H9 (cell line): ENCODE results near the gene PBX4. TPM values are rescaled to one million over a fixed set of nuclear protein-coding genes. Genes with fewer than 3 reads are reported as not detected.

Experiments
- DNase-seq: peaks from one replicate; pipeline ENCODE4 v3.0.0-alpha.2; 2017
- H2AFZ ChIP-seq: one replicate; pipeline ENCODE4 v1.6.1; 2013; ENCODE audit warnings: mild to moderate bottlenecking, low read length, control low read depth, moderate library complexity
- H2AK5ac ChIP-seq: 2 replicates; pipeline ENCODE4 v1.6.1; 2013; ENCODE audit warnings: low read length, control low read depth, mixed read lengths; ENCODE audit not compliant: insufficient read length
- H2BK120ac ChIP-seq: one replicate; pipeline ENCODE4 v1.6.1; 2013; ENCODE audit warnings: low read depth, mild to moderate bottlenecking, low read length, control low read depth, inconsistent platforms; ENCODE audit not compliant: poor library complexity, severe bottlenecking
- H2BK12ac ChIP-seq: 2 replicates; pipeline ENCODE4 v1.6.1; 2013; ENCODE audit warnings: low read length, control low read depth, mixed read lengths, low read depth; ENCODE audit not compliant: insufficient read length
- H2BK15ac ChIP-seq: 2 replicates; pipeline ENCODE4 v1.6.1; 2013; ENCODE audit warnings: low read depth, low read length, control low read depth
- H2BK20ac ChIP-seq: one replicate; pipeline ENCODE4 v1.6.1; 2013; ENCODE audit warnings: low read depth, mild to moderate bottlenecking, low read length, control low read depth, inconsistent platforms; ENCODE audit not compliant: poor library complexity, severe bottlenecking
- H2BK5ac ChIP-seq: 2 replicates; pipeline ENCODE4 v1.6.1; 2013; ENCODE audit warnings: low read length, control low read depth, mixed read lengths; ENCODE audit not compliant: insufficient read length
- H3K14ac ChIP-seq: 2 replicates; pipeline ENCODE4 v1.6.1; 2013; ENCODE audit warnings: low read length, control low read depth; ENCODE audit not compliant: insufficient read depth
- H3K18ac ChIP-seq: 2 replicates; pipeline ENCODE4 v1.6.1; 2013; ENCODE audit warnings: low read depth, mild to moderate bottlenecking, mixed read lengths, low read length, control low read depth; ENCODE audit not compliant: insufficient read length
- H3K23ac ChIP-seq: 2 replicates; pipeline ENCODE4 v1.6.1; 2013; ENCODE audit warnings: low read length, control low read depth, mixed read lengths, low read depth; ENCODE audit not compliant: insufficient read length
- H3K23me2 ChIP-seq: 2 replicates; pipeline ENCODE4 v1.6.1; 2013; ENCODE audit warnings: low read depth, mild to moderate bottlenecking, mixed read lengths, low read length, control low read depth; ENCODE audit not compliant: insufficient read length, poor library complexity, severe bottlenecking
- H3K27ac ChIP-seq: 2 replicates; pipeline ENCODE4 v1.5.1; 2013; ENCODE audit warnings: low read length, control low read depth, mixed read lengths, low read depth; ENCODE audit not compliant: insufficient read length
- H3K27me3 ChIP-seq: 2 replicates; pipeline ENCODE4 v1.6.1; 2013; ENCODE audit warnings: low read length, control low read depth, inconsistent platforms; ENCODE audit not compliant: insufficient read depth
- H3K4ac ChIP-seq: 2 replicates; pipeline ENCODE4 v1.6.1; 2013; ENCODE audit warnings: low read depth, mild to moderate bottlenecking, control low read depth, inconsistent platforms, low read length, moderate library complexity
- H3K4me1 ChIP-seq: 2 replicates; pipeline ENCODE4 v1.6.1; 2013; ENCODE audit warnings: low read length, control low read depth, inconsistent platforms; ENCODE audit not compliant: insufficient read depth
- H3K4me2 ChIP-seq: 2 replicates; pipeline ENCODE4 v1.6.1; 2013; ENCODE audit warnings: low read length, control low read depth, mixed read lengths; ENCODE audit not compliant: insufficient read length, insufficient read depth
- H3K56ac ChIP-seq: 2 replicates; pipeline ENCODE4 v1.6.1; 2013; ENCODE audit warnings: low read depth, mild to moderate bottlenecking, mixed read lengths, low read length, control low read depth; ENCODE audit not compliant: insufficient read length
- H3K79me1 ChIP-seq: 2 replicates; pipeline ENCODE4 v1.6.1; 2013; ENCODE audit warnings: low read depth, mild to moderate bottlenecking, moderate library complexity, low read length, control low read depth, inconsistent platforms; ENCODE audit not compliant: insufficient read depth, poor library complexity, severe bottlenecking
- H3K79me2 ChIP-seq: 2 replicates; pipeline ENCODE4 v1.6.1; 2013; ENCODE audit warnings: low read length, control low read depth, inconsistent platforms; ENCODE audit not compliant: insufficient read depth
- H3K9ac ChIP-seq: 2 replicates; pipeline ENCODE4 v1.6.1; 2013; ENCODE audit warnings: low read length, control low read depth, mixed read lengths; ENCODE audit not compliant: insufficient read length; ENCODE audit errors: extremely low read depth
- H3K9me3 ChIP-seq: one replicate; pipeline ENCODE4 v1.6.1; 2013; ENCODE audit warnings: low read depth, low read length, inconsistent platforms; ENCODE audit not compliant: control insufficient read depth
- H3T11ph ChIP-seq: one replicate; pipeline ENCODE4 v1.6.1; 2013; ENCODE audit warnings: mild to moderate bottlenecking, low read length, control low read depth, inconsistent platforms
- H4K20me1 ChIP-seq: one replicate; pipeline ENCODE4 v1.6.1; 2013; ENCODE audit not compliant: control insufficient read depth, insufficient read length, insufficient read depth
- H4K5ac ChIP-seq: 2 replicates; pipeline ENCODE4 v1.6.1; 2013; ENCODE audit warnings: low read depth, mild to moderate bottlenecking, mixed read lengths, low read length, control low read depth; ENCODE audit not compliant: insufficient read length
- H4K8ac ChIP-seq: replicated peaks from 2 replicates; pipeline ENCODE4 v1.6.1; 2013; ENCODE audit warnings: low read length, control low read depth, mixed read lengths, low read depth; ENCODE audit not compliant: insufficient read length
- H4K91ac ChIP-seq: 2 replicates; pipeline ENCODE4 v1.6.1; 2013; ENCODE audit warnings: low read depth, mild to moderate bottlenecking, moderate library complexity, mixed read lengths, low read length, control low read depth; ENCODE audit not compliant: insufficient read length
- H3K27ac Mint-ChIP-seq, 3 experiments: 2 replicates in 2 of 3; 3 replicates in 1 of 3; pipeline ENCODE4 v1.8.0; 2020 to 2021; ENCODE audit warnings: mixed read lengths in 3 of 3, mild to moderate bottlenecking in 1 of 3, moderate library complexity in 1 of 3
- H3K27me3 Mint-ChIP-seq: 2 replicates; pipeline ENCODE4 v1.8.0; 2021; ENCODE audit warnings: low read depth, mild to moderate bottlenecking, moderate library complexity, mixed read lengths
- H3K36me3 Mint-ChIP-seq, 3 experiments: 2 replicates in 2 of 3; 3 replicates in 1 of 3; pipeline ENCODE4 v1.8.0; 2020 to 2021; ENCODE audit warnings: low read depth in 3 of 3, mixed read lengths in 3 of 3; ENCODE audit not compliant: insufficient read depth in 1 of 3
- H3K4me1 Mint-ChIP-seq, 2 experiments: 2 replicates each; pipeline ENCODE4 v1.8.0; 2020; ENCODE audit warnings: mixed read lengths in 2 of 2
- H3K4me3 Mint-ChIP-seq, 2 experiments: 2 replicates in 1 of 2; 3 replicates in 1 of 2; pipeline ENCODE4 v1.8.0; 2020 to 2021; ENCODE audit warnings: mild to moderate bottlenecking in 2 of 2, mixed read lengths in 2 of 2, moderate library complexity in 1 of 2
- H3K9me3 Mint-ChIP-seq, 2 experiments: 2 replicates in 1 of 2; 3 replicates in 1 of 2; pipeline ENCODE4 v1.8.0; 2020; ENCODE audit warnings: mild to moderate bottlenecking in 2 of 2, mixed read lengths in 2 of 2, moderate library complexity in 1 of 2
- WGBS: extraction: QIAGEN DNeasy Blood & Tissue Kit; methylation state at CpG from one replicate; pipeline ENCODE4 v1.1.7; 2013; ENCODE audit warnings: missing lambda C conversion rate, low lambda C conversion rate, mixed read lengths; ENCODE audit not compliant: insufficient read length; ENCODE audit errors: extremely low coverage; 5-methylcytosine and 5-hydroxymethylcytosine counted together
- total RNA-seq: library from RNA; stranded (reverse); gene quantifications from 2 replicates; pipeline ENCODE4 v1.2.1, GENCODE V29; 2021
- TF ChIP-seq, protein P1 (sequence below): fragments of 200-600 bp; sonication (generic); conservative IDR thresholded peaks from 3 replicates; pipeline ENCODE4 v1.8.0; 2021; ENCODE audit warnings: antibody characterized with exemption, mild to moderate bottlenecking

The PBX4 gene
- total RNA-seq, 1 experiment from 2014 or later: 3.3 TPM

DNA sequence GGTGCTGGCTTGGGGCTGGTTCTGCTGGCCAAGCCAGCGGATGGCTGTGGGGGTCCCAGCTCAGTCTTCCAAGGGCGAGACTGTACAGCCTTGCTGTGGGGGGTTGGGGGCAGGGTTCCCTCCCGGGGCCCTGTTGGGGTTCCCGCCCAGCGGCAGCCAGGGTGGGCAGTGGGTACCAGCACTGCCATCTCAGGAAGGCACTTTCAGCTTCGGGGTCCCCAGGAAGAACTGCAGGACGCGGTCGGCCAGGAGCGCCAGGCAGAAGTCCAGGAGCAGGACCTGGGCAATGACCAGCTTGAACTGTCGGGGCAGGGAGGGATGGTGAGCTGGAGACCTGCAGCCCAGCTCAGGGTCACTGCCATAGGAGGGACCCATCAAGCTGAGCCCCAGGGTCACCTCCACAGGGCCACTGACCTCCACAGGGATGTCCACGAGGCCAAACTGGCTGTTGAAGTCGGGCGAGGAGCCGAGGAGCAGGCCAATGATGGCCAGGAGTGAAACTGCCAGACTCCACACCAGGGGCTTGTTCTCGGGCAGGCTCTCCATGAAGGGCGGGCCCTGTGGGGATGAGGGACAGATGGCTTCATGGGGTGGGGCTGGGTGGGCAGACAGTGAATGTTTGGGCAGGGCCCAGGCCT lies 26.9 kb upstream of the PBX4 start:
- DNase-seq: no peak
- H3K4me3 Mint-ChIP-seq: no peak overlapping the region
- H3K4ac ChIP-seq: no peak overlapping the region
- H3K23ac ChIP-seq: no peak overlapping the region
- H3K56ac ChIP-seq: no peak overlapping the region
- H3K23me2 ChIP-seq: peaks cover 8% of the 10 kb centered on the region
- H3K36me3 Mint-ChIP-seq: peaks cover 19 to 58% (median 49%) of the 10 kb centered on the region in 3 experiments; a peak in 6 of 7 replicates
- H3K27ac Mint-ChIP-seq: no peak overlapping the region
- H2AFZ ChIP-seq: no peak overlapping the region
- no peak overlapping the region for H4K5ac ChIP-seq
- no peak overlapping the region for H2BK120ac ChIP-seq
- H3K4me1 ChIP-seq: no peaks in the 10 kb centered on the region
- H4K91ac ChIP-seq: no peak overlapping the region
- no peak overlapping the region for H3K18ac ChIP-seq
- no peaks in the 10 kb centered on the region for H3K9me3 ChIP-seq
- peaks cover 6 to 8% of the 10 kb centered on the region in 2 experiments for H3K4me1 Mint-ChIP-seq
- no peak overlapping the region for H2BK15ac ChIP-seq
- no CpG with 5 or more reads among the region's 17 CpGs for WGBS
- TF ChIP-seq, protein P1, sequence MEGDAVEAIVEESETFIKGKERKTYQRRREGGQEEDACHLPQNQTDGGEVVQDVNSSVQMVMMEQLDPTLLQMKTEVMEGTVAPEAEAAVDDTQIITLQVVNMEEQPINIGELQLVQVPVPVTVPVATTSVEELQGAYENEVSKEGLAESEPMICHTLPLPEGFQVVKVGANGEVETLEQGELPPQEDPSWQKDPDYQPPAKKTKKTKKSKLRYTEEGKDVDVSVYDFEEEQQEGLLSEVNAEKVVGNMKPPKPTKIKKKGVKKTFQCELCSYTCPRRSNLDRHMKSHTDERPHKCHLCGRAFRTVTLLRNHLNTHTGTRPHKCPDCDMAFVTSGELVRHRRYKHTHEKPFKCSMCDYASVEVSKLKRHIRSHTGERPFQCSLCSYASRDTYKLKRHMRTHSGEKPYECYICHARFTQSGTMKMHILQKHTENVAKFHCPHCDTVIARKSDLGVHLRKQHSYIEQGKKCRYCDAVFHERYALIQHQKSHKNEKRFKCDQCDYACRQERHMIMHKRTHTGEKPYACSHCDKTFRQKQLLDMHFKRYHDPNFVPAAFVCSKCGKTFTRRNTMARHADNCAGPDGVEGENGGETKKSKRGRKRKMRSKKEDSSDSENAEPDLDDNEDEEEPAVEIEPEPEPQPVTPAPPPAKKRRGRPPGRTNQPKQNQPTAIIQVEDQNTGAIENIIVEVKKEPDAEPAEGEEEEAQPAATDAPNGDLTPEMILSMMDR: no peak
- no peaks in the 10 kb centered on the region for H3K27me3 Mint-ChIP-seq
- no peak overlapping the region for H3K14ac ChIP-seq
- H4K20me1 ChIP-seq: no peaks in the 10 kb centered on the region
- no peaks in the 10 kb centered on the region for H3K79me2 ChIP-seq
- H3K9me3 Mint-ChIP-seq: no peaks in the 10 kb centered on the region
- H3K4me2 ChIP-seq: no peak overlapping the region
- H2BK5ac ChIP-seq: no peak overlapping the region
- no peak overlapping the region for H3K9ac ChIP-seq
- H2BK20ac ChIP-seq: no peak overlapping the region
- no peak overlapping the region for H2AK5ac ChIP-seq
- no peak overlapping the region for H3K27ac ChIP-seq
- no peak overlapping the region for H3T11ph ChIP-seq
- H2BK12ac ChIP-seq: no peak overlapping the region
- H3K79me1 ChIP-seq: no peaks in the 10 kb centered on the region
- H4K8ac ChIP-seq: no peak overlapping the region
- H3K27me3 ChIP-seq: no peaks in the 10 kb centered on the region
